Measurements from ENCODE around the gene PBRM1. TPM values are rescaled to one million over a fixed set of nuclear protein-coding genes. Genes with fewer than 3 reads are reported as not detected.

PBRM1 gene
- total and polyA plus RNA-seq, 2 of the 8 experiments (the other 6 are each of a cell fraction or from before 2014, with no cell fraction given) = 19.3 to 65.8 TPM

- H3K4me1 ChIP-seq (replicated peaks in 1 of 4; ENCODE audit: control insufficient read depth in 3 of 4, insufficient read depth in 4 of 4, low read length in 3 of 4) = no peaks in the 10 kb centered on the region
- no peak for DNase-seq (ENCODE audit: low read depth in 1 of 2, low spot score in 2 of 2)
- FAIRE-seq = no peak
- H2BK120ac ChIP-seq (replicated peaks; ENCODE audit: low read depth, low read length) = no peak overlapping the region
- no peak overlapping the region for H3K4me2 ChIP-seq (ENCODE audit: insufficient read depth in 1 of 2, low read depth in 2 of 2, low read length in 2 of 2)
- H2BK12ac ChIP-seq (ENCODE audit: low read depth, low read length) = no peak overlapping the region
- H3K23ac ChIP-seq (ENCODE audit: insufficient read length) = no peak overlapping the region
- H3K9ac ChIP-seq (replicated peaks in 1 of 4; ENCODE audit: extremely low read depth in 1 of 4, low read depth in 3 of 4, low read length in 3 of 4) = no peak overlapping the region
- ChIA-PET CTCF (ENCODE audit: partially characterized antibody) (no interaction called here), POLR2A (ENCODE audit: partially characterized antibody) (no interaction called here)
- no peak overlapping the region for H2BK20ac ChIP-seq (ENCODE audit: low read length)
- H3K79me1 ChIP-seq (ENCODE audit: low read depth, low read length) = no peaks in the 10 kb centered on the region
- WGBS, 2 experiments (ENCODE audit: extremely low coverage in 1 of 2, insufficient coverage in 1 of 2, insufficient read length in 1 of 2, insufficient replicate concordance in 2 of 2, low coverage in 1 of 2, low lambda C conversion rate in 2 of 2, missing lambda C conversion rate in 1 of 2) = 99% methylated on average over 6 of the region's 6 CpGs; no CpG with 5 or more reads in 1 of the 2 experiments
- peaks cover 8 to 61% (median 20%) of the 10 kb centered on the region in 4 experiments; a peak in 7 of 8 replicates for H3K36me3 ChIP-seq (ENCODE audit: control insufficient read depth in 2 of 4, insufficient read depth in 4 of 4, low read length in 3 of 4)
- no peak overlapping the region for H4K5ac ChIP-seq (ENCODE audit: insufficient read length, low read depth, low read length)
- no peak for TF ChIP-seq ASH2L (IDR thresholded peaks at IDR 0.05; ENCODE audit: low read length)
- TF ChIP-seq NRF1 (IDR thresholded peaks at IDR 0.05; ENCODE audit: low read depth, low read length) = no peak
- TF ChIP-seq, protein P1, sequence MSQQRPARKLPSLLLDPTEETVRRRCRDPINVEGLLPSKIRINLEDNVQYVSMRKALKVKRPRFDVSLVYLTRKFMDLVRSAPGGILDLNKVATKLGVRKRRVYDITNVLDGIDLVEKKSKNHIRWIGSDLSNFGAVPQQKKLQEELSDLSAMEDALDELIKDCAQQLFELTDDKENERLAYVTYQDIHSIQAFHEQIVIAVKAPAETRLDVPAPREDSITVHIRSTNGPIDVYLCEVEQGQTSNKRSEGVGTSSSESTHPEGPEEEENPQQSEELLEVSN (IDR thresholded peaks at IDR 0.05) = no peak
- no peaks in the 10 kb centered on the region for H3K23me2 ChIP-seq (ENCODE audit: low read depth, low read length)
- no peak overlapping the region for H2AFZ ChIP-seq (ENCODE audit: low read length)
- no peak overlapping the region for H3K18ac ChIP-seq (ENCODE audit: extremely low read depth, low read length)
- H4K91ac ChIP-seq (replicated peaks; ENCODE audit: insufficient read length, low read length) = no peak overlapping the region
- H3K27ac ChIP-seq (ENCODE audit: low read depth, low read length) = no peak overlapping the region
- H2BK15ac ChIP-seq (ENCODE audit: low read length) = no peak overlapping the region
- no peaks in the 10 kb centered on the region for H3K9me3 ChIP-seq (ENCODE audit: insufficient read depth in 2 of 2, low read depth in 1 of 2, low read length in 1 of 2)
- H3K27me3 ChIP-seq (replicated peaks in 1 of 4; ENCODE audit: control insufficient read depth in 3 of 4, extremely low read depth in 1 of 4, insufficient read depth in 3 of 4, low read length in 3 of 4) = no peaks in the 10 kb centered on the region
- H2AK5ac ChIP-seq (ENCODE audit: low read depth, low read length) = no peak overlapping the region
- no peaks in the 10 kb centered on the region for H4K20me1 ChIP-seq (replicated peaks in 1 of 2; ENCODE audit: control insufficient read depth in 1 of 2, insufficient read depth in 2 of 2, low read length in 2 of 2)
- H3K14ac ChIP-seq (ENCODE audit: insufficient read length) = no peak overlapping the region
- H3K4ac ChIP-seq (replicated peaks; ENCODE audit: insufficient read length, low read depth, low read length) = no peak overlapping the region
- H4K8ac ChIP-seq (ENCODE audit: extremely low read depth, insufficient read depth, low read length) = no peak overlapping the region
- H3K79me2 ChIP-seq (ENCODE audit: control insufficient read depth in 1 of 2, insufficient read depth in 2 of 2, low read length in 2 of 2) = no peaks in the 10 kb centered on the region
- H3K56ac ChIP-seq (replicated peaks; ENCODE audit: insufficient read length, low read depth, low read length) = no peak overlapping the region
- H3K4me3 ChIP-seq (ENCODE audit: extremely low read depth in 1 of 4, insufficient read depth in 2 of 4, low read depth in 3 of 4, low read length in 4 of 4) = no peak overlapping the region
- no peak overlapping the region for H2BK5ac ChIP-seq (ENCODE audit: low read depth, low read length)
Observed at GRCh38 chr3:52645549-52645948, 40.2 kb downstream of the PBRM1 start.

Measured in H1 (cell line).